Activated T-cell treated with anti-CD3 and anti-CD28 coated beads for 1 hour (primary cell): ENCODE measurements around the gene KIF13A.
"Not testable (repeated sequence)": the region's sequence is repeated elsewhere in the genome, so short reads cannot be mapped to it uniquely, and the experiment has no call there.

Source experiments
- DNase-seq: peaks from one replicate; pipeline ENCODE4 v3.0.0-alpha.2; 2020; ENCODE audit warnings: low read depth

KIF13A gene

GRCh38 chr6:17968876-17969275 is 18.6 kb downstream of the KIF13A start:
- DNase-seq: no peak

GRCh38 chr6:17967668-17968518 is 19.5 kb downstream of the KIF13A start:
- DNase-seq: no peak

- no peak for DNase-seq
Measured at GRCh38 chr6:17966451-17966850, 21.0 kb downstream of the KIF13A start.

- DNase-seq: no peak
Measured at GRCh38 chr6:17965397-17965796, 22.0 kb downstream of the KIF13A start.

GRCh38 chr6:17964633-17965032 is 22.8 kb downstream of the KIF13A start:
- DNase-seq: no peak

GRCh38 chr6:17962436-17963031 is 24.9 kb downstream of the KIF13A start:
- no peak for DNase-seq

GRCh38 chr6:17959302-17959701 is 28.1 kb downstream of the KIF13A start:
- DNase-seq: no peak

- no peak for DNase-seq
Measured at GRCh38 chr6:17957904-17958620, 29.4 kb downstream of the KIF13A start.

GRCh38 chr6:17957498-17957897 is 29.9 kb downstream of the KIF13A start:
- DNase-seq: no peak

GRCh38 chr6:17957086-17957485 is 30.3 kb downstream of the KIF13A start:
- DNase-seq: no peak

GRCh38 chr6:17950095-17950494 is 37.3 kb downstream of the KIF13A start:
- DNase-seq: no peak

- DNase-seq: no peak
Measured at GRCh38 chr6:17949168-17949567, 38.3 kb downstream of the KIF13A start.

GRCh38 chr6:17948725-17949124 is 38.7 kb downstream of the KIF13A start:
- no peak for DNase-seq

- DNase-seq: not testable (repeated sequence)
Measured at GRCh38 chr6:17947574-17947973, 39.9 kb downstream of the KIF13A start.

- no peak for DNase-seq
Measured at GRCh38 chr6:17945575-17945974, 41.9 kb downstream of the KIF13A start.

- DNase-seq: no peak
Measured at GRCh38 chr6:17945111-17945510, 42.3 kb downstream of the KIF13A start.

- DNase-seq: no peak
Measured at GRCh38 chr6:17941318-17941717, 46.1 kb downstream of the KIF13A start.

- no peak for DNase-seq
Measured at GRCh38 chr6:17940151-17940792, 47.2 kb downstream of the KIF13A start.

GRCh38 chr6:17938901-17939300 is 48.5 kb downstream of the KIF13A start:
- DNase-seq: no peak

- no peak for DNase-seq
Measured at GRCh38 chr6:17935188-17936149, 52.0 kb downstream of the KIF13A start.

GRCh38 chr6:17933716-17934115 is 53.7 kb downstream of the KIF13A start:
- no peak for DNase-seq
